GM23248 (cell line): ENCODE results near the gene LRP1. TPM values are rescaled to one million over a fixed set of nuclear protein-coding genes. Genes with fewer than 3 reads are reported as not detected.

ENCODE experiments used
- DNase-seq: peaks from one replicate; pipeline ENCODE4 v3.0.0-alpha.2; 2015
- H2AFZ ChIP-seq: fragments of 200-600 bp; sonication (generic); 2 replicates; pipeline ENCODE4 v1.6.1; 2016; ENCODE audit warnings: antibody characterized with exemption
- H3F3A ChIP-seq: fragments of 200-600 bp; sonication (generic); 2 replicates; pipeline ENCODE4 v1.6.1; 2016; ENCODE audit warnings: mild to moderate bottlenecking, antibody characterized with exemption, mixed run types; ENCODE audit not compliant: insufficient read depth
- H3K27ac ChIP-seq: fragments of 200-600 bp; sonication (generic); 2 replicates; pipeline ENCODE4 v1.5.1; 2016; ENCODE audit warnings: mild to moderate bottlenecking
- H3K27me3 ChIP-seq: fragments of 200-600 bp; sonication (generic); replicated peaks from 2 replicates; pipeline ENCODE4 v1.6.1; 2016; ENCODE audit warnings: mild to moderate bottlenecking; ENCODE audit not compliant: insufficient read depth
- H3K36me3 ChIP-seq: fragments of 200-600 bp; sonication (generic); 2 replicates; pipeline ENCODE4 v1.6.1; 2016; ENCODE audit warnings: low read depth, mild to moderate bottlenecking
- H3K4me1 ChIP-seq: fragments of 200-600 bp; sonication (generic); 2 replicates; pipeline ENCODE4 v1.6.1; 2016; ENCODE audit warnings: mild to moderate bottlenecking; ENCODE audit not compliant: insufficient read depth
- H3K4me2 ChIP-seq: fragments of 200-600 bp; sonication (generic); one replicate; pipeline ENCODE4 v1.6.1; 2016; ENCODE audit warnings: mild to moderate bottlenecking; ENCODE audit not compliant: unreplicated experiment
- H3K4me3 ChIP-seq: fragments of 200-600 bp; sonication (generic); 2 replicates; pipeline ENCODE4 v1.5.1; 2016; ENCODE audit warnings: mild to moderate bottlenecking
- H3K79me2 ChIP-seq: fragments of 200-600 bp; sonication (generic); 2 replicates; pipeline ENCODE4 v1.6.1; 2016; ENCODE audit warnings: mild to moderate bottlenecking; ENCODE audit not compliant: insufficient read depth
- H3K9ac ChIP-seq: fragments of 200-600 bp; sonication (generic); 2 replicates; pipeline ENCODE4 v1.6.1; 2016; ENCODE audit warnings: mild to moderate bottlenecking
- H3K9me2 ChIP-seq: fragments of 200-600 bp; sonication (generic); 2 replicates; pipeline ENCODE4 v1.6.1; 2016; ENCODE audit warnings: mixed run types, mild to moderate bottlenecking, moderate library complexity; ENCODE audit not compliant: insufficient read depth
- H3K9me3 ChIP-seq: fragments of 200-600 bp; sonication (generic); one replicate; pipeline ENCODE4 v1.6.1; 2017; ENCODE audit warnings: low read depth
- H4K20me1 ChIP-seq: fragments of 200-600 bp; sonication (generic); 2 replicates; pipeline ENCODE4 v1.6.0; 2016; ENCODE audit not compliant: insufficient read depth
- EZH2 ChIP-seq: fragments of 200-600 bp; sonication (generic); IDR thresholded peaks from 2 replicates; pipeline ENCODE4 v1.6.1; 2018; ENCODE audit warnings: antibody characterized with exemption, mild to moderate bottlenecking; ENCODE audit not compliant: insufficient read depth, poor library complexity, severe bottlenecking
- EZH2phosphoT487 ChIP-seq: fragments of 200-600 bp; sonication (generic); IDR thresholded peaks from 2 replicates; pipeline ENCODE4 v1.6.1; 2018; ENCODE audit warnings: antibody characterized with exemption, moderate library complexity, mild to moderate bottlenecking, low read depth; ENCODE audit not compliant: insufficient read depth
- WGBS, 2 experiments: methylation state at CpG; one replicate each; pipeline ENCODE4 v1.1.6; 2015 to 2017; ENCODE audit warnings: low lambda C conversion rate in 2 of 2, low coverage in 1 of 2; ENCODE audit errors: missing lambda C conversion rate in 2 of 2; 5-methylcytosine and 5-hydroxymethylcytosine counted together
- in situ Hi-C: fragments of 300-500 bp; cut with MboI; formaldehyde crosslinking; loops from 2 replicates; pipeline ENCODE4 v1.15.0; 2020
- polyA plus RNA-seq: library from polyadenylated mRNA; unstranded; fragments of >200 nt; fragmentation: Nextera tagmentation; extraction: Ambion mirVana; gene quantifications from 2 replicates; pipeline ENCODE4 v1.2.1, GENCODE V29; 2016
- total RNA-seq: library from RNA; depleted of rRNA; stranded (reverse); fragments of >200 nt; shearing (Covaris generic); gene quantifications from 2 replicates; pipeline ENCODE4 v1.2.3, GENCODE V29; 2014

LRP1 gene
- total and polyA plus RNA-seq, 2 experiments from 2014 or later = 166 to 257 TPM

GRCh38 chr12:57234571-57235016 is 106.3 kb downstream of the LRP1 start:
- Histone ChIP-seq H2AFZ (no peak overlapping the region), H3K36me3 (peaks cover 30% of the 10 kb centered on the region), H3K4me2 (no peak overlapping the region), H4K20me1 (no peaks in the 10 kb centered on the region), H3F3A (peaks cover 39% of the 10 kb centered on the region), H3K4me1 (peaks cover 9% of the 10 kb centered on the region), H3K9me2 (no peaks in the 10 kb centered on the region), H3K79me2 (peaks cover 35% of the 10 kb centered on the region), H3K9me3 (no peaks in the 10 kb centered on the region), H3K27ac (0 out of 2 replicates have a peak overlapping the region, but pooled peaks have one; percentile 1), H3K9ac (no peak overlapping the region), H3K4me3 (no peak overlapping the region), H3K27me3 (no peaks in the 10 kb centered on the region)
- in situ Hi-C loops = no loop called here
- no peak for TF ChIP-seq EZH2phosphoT487
- TF ChIP-seq EZH2 = no peak
- no peak for DNase-seq
- WGBS, 2 experiments = 86 to 88% methylated on average over 10 of the region's 10 CpGs

- no peak overlapping the region for H3K27ac ChIP-seq
These were observed 106.9 kb downstream of the LRP1 start for GRCh38 chr12:57235017-57235727.

GRCh38 chr12:57235728-57236131 is 107.4 kb downstream of the LRP1 start:
- TF ChIP-seq EZH2 = no peak
- no peak for TF ChIP-seq EZH2phosphoT487
- Histone ChIP-seq H3K4me1 (peaks cover 10% of the 10 kb centered on the region), H3K4me3 (no peak overlapping the region), H3K9ac (no peak overlapping the region), H3K36me3 (peaks cover 30% of the 10 kb centered on the region), H4K20me1 (no peaks in the 10 kb centered on the region), H3K4me2 (no peak overlapping the region), H3F3A (peaks cover 39% of the 10 kb centered on the region), H3K27ac (no peak overlapping the region), H3K9me3 (no peaks in the 10 kb centered on the region), H3K79me2 (peaks cover 24% of the 10 kb centered on the region), H3K9me2 (no peaks in the 10 kb centered on the region), H2AFZ (no peak overlapping the region), H3K27me3 (no peaks in the 10 kb centered on the region)
- WGBS, 2 experiments = 72 to 76% methylated on average over 6 to 8 of the region's 8 CpGs
- in situ Hi-C loops = no loop called here
- no peak for DNase-seq

More at GRCh38 chr12:57235017-57235727, 106.9 kb downstream of the LRP1 start:
- in situ Hi-C loops = no loop called here
- peaks cover 9% of the 10 kb centered on the region for H3K4me1 ChIP-seq
- no peak for TF ChIP-seq EZH2phosphoT487
- no peak for TF ChIP-seq EZH2
- no peaks in the 10 kb centered on the region for H3K27me3 ChIP-seq
- H3K4me2 ChIP-seq = no peak overlapping the region
- H3K36me3 ChIP-seq = peaks cover 30% of the 10 kb centered on the region
- 72 to 74% methylated on average over 22 to 23 of the region's 26 CpGs for WGBS, 2 experiments
- H4K20me1 ChIP-seq = no peaks in the 10 kb centered on the region
- H3K4me3 ChIP-seq = no peak overlapping the region
- H3K9me3 ChIP-seq = no peaks in the 10 kb centered on the region
- no peak overlapping the region for H2AFZ ChIP-seq
- no peak for DNase-seq
- H3K9ac ChIP-seq = no peak overlapping the region
- H3K9me2 ChIP-seq = no peaks in the 10 kb centered on the region
- peaks cover 30% of the 10 kb centered on the region for H3K79me2 ChIP-seq
- peaks cover 39% of the 10 kb centered on the region for H3F3A ChIP-seq

- Histone ChIP-seq H3K4me2 (no peak overlapping the region), H3K36me3 (peaks cover 30% of the 10 kb centered on the region), H3K4me3 (no peak overlapping the region), H3K4me1 (peaks cover 10% of the 10 kb centered on the region), H3K9me3 (no peaks in the 10 kb centered on the region), H3K27me3 (no peaks in the 10 kb centered on the region), H3K9me2 (no peaks in the 10 kb centered on the region), H3F3A (peaks cover 39% of the 10 kb centered on the region), H3K27ac (no peak overlapping the region), H3K79me2 (peaks cover 18% of the 10 kb centered on the region), H2AFZ (no peak overlapping the region), H3K9ac (no peak overlapping the region), H4K20me1 (no peaks in the 10 kb centered on the region)
- DNase-seq = peak; percentile 40
- 23 to 28% methylated on average over 37 to 39 of the region's 40 CpGs for WGBS, 2 experiments
- TF ChIP-seq EZH2 (no peak), EZH2phosphoT487 (no peak)
- in situ Hi-C loops = no loop called here
These were observed 108.1 kb downstream of the LRP1 start for GRCh38 chr12:57236201-57236924.
